HepG2 (cell line): ENCODE results near the gene ID3. TPM values are rescaled to one million over a fixed set of nuclear protein-coding genes. Genes with fewer than 3 reads are reported as not detected.

Experiments
- ATAC-seq: fragments of 200-7000 bp; cut with Tn5 transposase; 3 replicates; pipeline ENCODE4 v1.9.1; 2020; ENCODE audit warnings: mild to moderate bottlenecking, moderate library complexity
- BruUV-seq: library from RNA; stranded (reverse); fragments of 400-500 nt; replicated peaks from 2 replicates; lab custom pipeline; 2021; lab: Mats Ljungman, UMichigan
- CTCF ChIA-PET: fragments of 300-600 bp; formaldehyde crosslinking; extraction: SDS; loops from one replicate; lab custom pipeline; 2021; ENCODE audit warnings: low total read pairs, inconsistent platforms, low intra/inter-chr PET ratio; lab: Yijun Ruan, JAX
- POLR2A ChIA-PET: fragments of 350-600 bp; sonication (Branson Sonifier 250); formaldehyde crosslinking; loops from one replicate; lab custom pipeline; 2020; ENCODE audit warnings: antibody characterized with exemption, inconsistent platforms; lab: Yijun Ruan, JAX
- DNase-seq: peaks from one replicate; pipeline ENCODE4 v3.0.0-alpha.2; 2015; ENCODE audit warnings: low spot score
- FAIRE-seq: peaks from 3 replicates; lab custom pipeline; 2011; peaks lifted over from hg19 to GRCh38; lab: Jason Lieb, UNC
- H2AFZ ChIP-seq: one replicate; pipeline ENCODE4 v1.6.1; 2011; ENCODE audit warnings: low read length, inconsistent platforms
- H3K27ac ChIP-seq: fragments of 300-600 bp; 3 replicates; pipeline ENCODE4 v1.8.0; 2011; ENCODE audit warnings: mixed run types, mild to moderate bottlenecking, mixed read lengths, low read length, inconsistent platforms; ENCODE audit not compliant: insufficient read depth; ENCODE audit errors: extremely low read length
- H3K27me3 ChIP-seq, 2 experiments: fragments of 200-600 bp in 1 of 2; 2 replicates in 1 of 2; 3 replicates in 1 of 2; pipeline versions ENCODE4 v1.6.0 to v1.8.0; 2011; ENCODE audit warnings: low read length in 2 of 2, mild to moderate bottlenecking in 2 of 2, moderate library complexity in 2 of 2, inconsistent platforms in 1 of 2; ENCODE audit not compliant: insufficient read depth in 2 of 2, control insufficient read depth in 1 of 2
- H3K36me3 ChIP-seq, 2 experiments: fragments of 200-600 bp in 1 of 2; replicated peaks in 1 of 2; 2 replicates in 1 of 2; 3 replicates in 1 of 2; pipeline versions ENCODE4 v1.5.1 to v1.8.0; 2011; ENCODE audit warnings: low read length in 2 of 2, inconsistent platforms in 1 of 2; ENCODE audit not compliant: insufficient read depth in 2 of 2, control insufficient read depth in 1 of 2
- H3K4me1 ChIP-seq: 2 replicates; pipeline ENCODE4 v1.5.1; 2012; ENCODE audit warnings: low read length, inconsistent platforms; ENCODE audit not compliant: insufficient read depth
- H3K4me2 ChIP-seq: 2 replicates; pipeline ENCODE4 v1.6.0; 2011; ENCODE audit warnings: low read depth, low read length, inconsistent platforms
- H3K4me3 ChIP-seq, 3 experiments: fragments of 200-600 bp in 1 of 3; sonication (generic), shearing (Covaris generic) in 1 of 3; replicated peaks in 1 of 3; 2 replicates each; pipeline ENCODE4 v1.5.1; 2011 to 2016; ENCODE audit warnings: low read length in 3 of 3, inconsistent platforms in 2 of 3, low read depth in 2 of 3, mild to moderate bottlenecking in 2 of 3, control low read depth in 1 of 3, mixed read lengths in 1 of 3; ENCODE audit not compliant: insufficient read depth in 1 of 3
- H3K79me2 ChIP-seq: one replicate; pipeline ENCODE4 v1.6.1; 2011; ENCODE audit warnings: low read length, inconsistent platforms; ENCODE audit not compliant: insufficient read depth
- H3K9ac ChIP-seq: 2 replicates; pipeline ENCODE4 v1.6.0; 2011; ENCODE audit warnings: mild to moderate bottlenecking, low read depth, low read length, inconsistent platforms; ENCODE audit not compliant: insufficient read depth
- H3K9me3 ChIP-seq: 2 replicates; pipeline ENCODE4 v1.5.1; 2012; ENCODE audit warnings: mild to moderate bottlenecking, low read length
- H4K20me1 ChIP-seq: 2 replicates; pipeline ENCODE4 v1.6.0; 2011; ENCODE audit warnings: inconsistent platforms, mild to moderate bottlenecking, low read length, moderate library complexity; ENCODE audit not compliant: insufficient read depth
- CREB1 ChIP-seq, 2 experiments: fragments of 450-650 bp in 1 of 2; IDR thresholded peaks; 2 replicates each; pipeline ENCODE4 v1.6.1; 2016 to 2017; ENCODE audit warnings: control low read depth in 1 of 2, mild to moderate bottlenecking in 1 of 2, missing compliant biosample characterization in 1 of 2, missing genetic modification characterization in 1 of 2
- FOXJ3 ChIP-seq: sonication (generic); formaldehyde crosslinking; IDR thresholded peaks from 2 replicates; pipeline ENCODE4 v1.4.0; 2020; ENCODE audit warnings: missing genetic modification reagents, mild to moderate bottlenecking, borderline replicate concordance
- GFI1 ChIP-seq: sonication (generic); formaldehyde crosslinking; IDR thresholded peaks from 2 replicates; pipeline ENCODE4 v1.5.0; 2020; ENCODE audit warnings: missing genetic modification reagents, mild to moderate bottlenecking, borderline replicate concordance
- TSC22D2 ChIP-seq: sonication (generic); formaldehyde crosslinking; IDR thresholded peaks from 2 replicates; pipeline ENCODE4 v1.5.1; 2020; ENCODE audit warnings: missing genetic modification reagents, mild to moderate bottlenecking, borderline replicate concordance
- ZNF770 ChIP-seq: sonication (generic); formaldehyde crosslinking; IDR thresholded peaks from 2 replicates; pipeline ENCODE4 v1.5.0; 2020; ENCODE audit warnings: mild to moderate bottlenecking, missing genetic modification reagents
- WGBS: methylation state at CpG from one replicate; pipeline ENCODE4 v1.1.6; 2017; ENCODE audit warnings: low lambda C conversion rate; 5-methylcytosine and 5-hydroxymethylcytosine counted together
- in situ Hi-C: cut with HindIII; loops from 2 replicates; pipeline ENCODE4 v1.10.0; 2017; ENCODE audit warnings: low pct_unique_long_range_greater_than_20kb; ENCODE audit not compliant: extremely low pct_ligation_motif_present
- intact Hi-C: fragments of 100-400 bp; cut with micrococcal nuclease; formaldehyde crosslinking; loops from one replicate; pipeline ENCODE4 v1.10.0; 2022; ENCODE audit not compliant: unreplicated experiment
- polyA plus RNA-seq, 8 experiments: library from polyadenylated mRNA; depleted of rRNA in 3 of 8; stranded (reverse) in 7 of 8; unstranded in 1 of 8; fragments of >200 nt; fragmentation: Illumina TruSeq in 4 of 8; extraction: Trizol in 4 of 8; gene quantifications; 2 replicates each; pipeline versions ENCODE4 v1.2.1 to v1.2.3, GENCODE V29; 2011 to 2016; ENCODE audit warnings: low read depth in 4 of 8, missing spikeins in 1 of 8, mixed read lengths in 1 of 8; ENCODE audit not compliant: insufficient read depth in 1 of 8
- total RNA-seq, 5 experiments: library from RNA; depleted of rRNA; stranded (reverse); fragments of >200 nt; fragmentation: Illumina TruSeq; extraction: Trizol; gene quantifications; 2 replicates each; pipeline ENCODE4 v1.2.3, GENCODE V29; 2016; ENCODE audit warnings: low read depth in 1 of 5

ID3 gene
- total and polyA plus RNA-seq, 2 of the 13 experiments (the other 11 are each of a cell fraction or from before 2014, with no cell fraction given), result 64.8 to 115 TPM

GRCh38 chr1:23559985-23560741 is 862 bp upstream of the ID3 start:
- TF ChIP-seq TSC22D2 (CRISPR knock-in tag), result no peak
- no peak for TF ChIP-seq FOXJ3 (CRISPR knock-in tag)
- TF ChIP-seq ZNF770 (CRISPR knock-in tag), result no peak
- TF ChIP-seq GFI1 (CRISPR knock-in tag), result peak; percentile 8; the same call in 1 of the 2 replicates
- TF ChIP-seq CREB1 (IDR thresholded peaks at IDR 0.05), result no peak
- 0 out of 2 replicates have a peak, but pooled peaks have one; percentile 3 for TF ChIP-seq CREB1 (CRISPR knock-in tag; IDR thresholded peaks at IDR 0.05)
- H3K27ac ChIP-seq, result peak overlapping the region; percentile 98
- POLR2A ChIA-PET, result interaction anchor here (0.6 to 6.0 kb wide), 12 partner anchors 10 to 230 kb away, joined by 3 to 54 read pairs (median 5); partner anchors contain the start of gene RPL11
- H3K36me3 ChIP-seq, result no peaks in the 10 kb centered on the region
- 16% methylated on average over 6 of the region's 6 CpGs for WGBS
- in situ Hi-C loops (no loop called here), intact Hi-C loops (loop anchor here (5.0 to 10.0 kb wide), 2 partner anchors 32 to 185 kb away; partner anchors contain the start of gene ELOA)
- H4K20me1 ChIP-seq, result peaks cover 9% of the 10 kb centered on the region; the same call in 1 of the 2 replicates
- H3K9me3 ChIP-seq, result no peaks in the 10 kb centered on the region
- peaks cover 25% of the 10 kb centered on the region for H3K79me2 ChIP-seq
- FAIRE-seq (no peak), ATAC-seq (no peak), DNase-seq (no peak)
- CTCF ChIA-PET, result no interaction called here
- no peaks in the 10 kb centered on the region; a peak in 1 of 5 replicates for H3K27me3 ChIP-seq
- H3K4me1 ChIP-seq, result peaks cover 80% of the 10 kb centered on the region
- peak overlapping the region; percentile 42 to 98 (median 83) for H3K4me3 ChIP-seq
- BruUV-seq, result TSS peak; percentile 71
- peak overlapping the region; percentile 83 for H3K9ac ChIP-seq
- H2AFZ ChIP-seq, result no peak overlapping the region
- H3K4me2 ChIP-seq, result peak overlapping the region; percentile 95
